ENCODE data around the gene ZNF132. TPM values are rescaled to one million over a fixed set of nuclear protein-coding genes. Genes with fewer than 3 reads are reported as not detected.
"Not testable (repeated sequence)": the region's sequence is repeated elsewhere in the genome, so short reads cannot be mapped to it uniquely, and the experiment has no call there.

The ZNF132 gene
- total RNA-seq, 4 donors from 2014 or later = 1.8 to 2.7 (median 2.4) TPM

DNA sequence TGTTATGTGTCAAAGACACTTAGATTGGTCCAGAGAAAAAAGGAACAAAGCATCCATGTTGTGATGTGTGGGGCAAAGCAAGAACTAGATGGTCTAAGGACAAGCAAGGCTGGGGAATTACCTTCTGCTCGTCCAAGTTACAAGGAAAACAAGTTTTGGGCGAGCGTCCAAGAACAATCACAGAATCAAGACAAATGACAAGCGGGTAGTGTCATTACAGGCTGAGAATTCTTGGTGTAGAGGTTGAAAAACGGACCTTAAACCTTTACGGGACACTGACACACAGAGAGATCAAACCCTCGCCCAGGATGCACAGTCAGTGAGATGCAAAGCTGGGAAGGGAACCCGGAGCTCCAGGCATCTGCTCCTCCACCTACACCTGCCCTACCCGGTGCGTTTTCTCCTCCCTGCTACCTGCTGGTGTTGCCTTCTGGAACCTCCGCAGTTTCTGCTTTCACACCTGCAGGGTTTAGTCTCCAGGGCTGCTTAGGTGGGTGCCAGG lies 11.0 kb upstream of the ZNF132 start:
- Histone ChIP-seq H3K27ac (peak overlapping the region in 2 of 4 donors; percentile 73 to 80), H3K36me3 (peaks cover 0 to 10% of the 10 kb centered on the region in 2 donors), H3K4me1 (peaks cover 7 to 10% of the 10 kb centered on the region in 2 donors), H3K27me3 (peaks cover 0 to 11% (median 3%) of the 10 kb centered on the region in 3 donors), H3K9me3 (no peaks in the 10 kb centered on the region), H3K4me3 (peak overlapping the region; percentile 83 to 96 (median 88))
- in situ Hi-C loops (cut with MboI; ENCODE audit: low sequenced_read_pairs in 4 of 4) (no loop called here), intact Hi-C loops (cut with DNase I; ENCODE audit: low total_unique reads) (loop anchor here (1.0 kb wide), 3 partner anchors 11 to 125 kb away; partner anchors contain the start of genes ZNF132 and ZSCAN22)
- DNase-seq = no peak
- ATAC-seq = no peak
- no peak for TF ChIP-seq POLR2A (IDR thresholded peaks at IDR 0.05)
- TF ChIP-seq, protein P1, sequence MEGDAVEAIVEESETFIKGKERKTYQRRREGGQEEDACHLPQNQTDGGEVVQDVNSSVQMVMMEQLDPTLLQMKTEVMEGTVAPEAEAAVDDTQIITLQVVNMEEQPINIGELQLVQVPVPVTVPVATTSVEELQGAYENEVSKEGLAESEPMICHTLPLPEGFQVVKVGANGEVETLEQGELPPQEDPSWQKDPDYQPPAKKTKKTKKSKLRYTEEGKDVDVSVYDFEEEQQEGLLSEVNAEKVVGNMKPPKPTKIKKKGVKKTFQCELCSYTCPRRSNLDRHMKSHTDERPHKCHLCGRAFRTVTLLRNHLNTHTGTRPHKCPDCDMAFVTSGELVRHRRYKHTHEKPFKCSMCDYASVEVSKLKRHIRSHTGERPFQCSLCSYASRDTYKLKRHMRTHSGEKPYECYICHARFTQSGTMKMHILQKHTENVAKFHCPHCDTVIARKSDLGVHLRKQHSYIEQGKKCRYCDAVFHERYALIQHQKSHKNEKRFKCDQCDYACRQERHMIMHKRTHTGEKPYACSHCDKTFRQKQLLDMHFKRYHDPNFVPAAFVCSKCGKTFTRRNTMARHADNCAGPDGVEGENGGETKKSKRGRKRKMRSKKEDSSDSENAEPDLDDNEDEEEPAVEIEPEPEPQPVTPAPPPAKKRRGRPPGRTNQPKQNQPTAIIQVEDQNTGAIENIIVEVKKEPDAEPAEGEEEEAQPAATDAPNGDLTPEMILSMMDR (IDR thresholded peaks at IDR 0.05 in 4 of 5, conservative IDR thresholded peaks at IDR 0.05 in 1 of 5) = no peak

DNA sequence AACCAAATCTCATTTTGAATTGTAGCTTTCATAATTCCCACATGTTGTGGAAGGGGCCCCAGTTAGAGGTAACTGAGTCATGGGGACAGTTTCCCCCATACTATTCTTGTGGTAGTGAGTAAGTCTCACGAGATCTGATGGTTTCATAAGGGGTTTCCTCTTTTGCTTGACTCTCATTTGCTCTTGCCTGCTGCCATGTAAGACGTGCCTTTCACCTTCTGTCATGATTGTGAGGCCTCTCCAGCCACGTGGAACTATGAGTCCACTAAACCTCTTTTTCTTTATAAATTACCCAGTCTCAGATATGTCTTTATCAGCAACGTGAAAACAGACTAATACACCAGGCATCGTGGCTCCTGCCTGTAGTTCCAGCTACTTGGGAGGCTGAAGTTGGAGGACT lies 10.0 kb upstream of the ZNF132 start:
- intact Hi-C loops (cut with DNase I; ENCODE audit: low total_unique reads) = not testable (repeated sequence)

DNA sequence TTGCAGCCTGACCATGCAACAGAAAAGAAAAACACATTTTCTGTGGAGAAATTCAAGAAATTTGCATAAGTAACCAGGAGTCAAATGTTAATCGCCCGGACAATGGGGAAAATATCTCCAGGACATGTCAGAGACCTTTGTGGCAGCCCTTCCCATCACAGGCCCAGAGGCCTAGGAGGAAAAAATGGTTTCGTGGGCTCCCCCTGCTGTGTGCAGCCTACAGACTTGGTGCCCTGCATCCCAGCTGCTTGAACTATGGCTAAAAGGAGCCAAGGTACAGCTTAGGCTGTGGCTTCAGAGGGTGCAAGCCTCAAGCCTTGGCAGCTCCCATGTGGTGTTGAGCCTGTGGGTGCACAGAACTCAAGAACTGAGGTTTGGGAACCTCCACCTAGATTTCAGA lies 8.9 kb upstream of the ZNF132 start:
- H3K27ac ChIP-seq; intact Hi-C loops (cut with DNase I; ENCODE audit: low total_unique reads); ATAC-seq; H3K9me3 ChIP-seq; H3K36me3 ChIP-seq; in situ Hi-C loops (cut with MboI; ENCODE audit: low sequenced_read_pairs in 4 of 4); H3K4me3 ChIP-seq; DNase-seq: not testable (repeated sequence)
- Histone ChIP-seq H3K4me1 (peaks cover 7 to 10% of the 10 kb centered on the region in 2 donors), H3K27me3 (peaks cover 0 to 11% (median 3%) of the 10 kb centered on the region in 3 donors)

More for the DNA sequence above, 10.0 kb upstream of the ZNF132 start:
- H3K9me3 ChIP-seq; H3K36me3 ChIP-seq; H3K4me3 ChIP-seq; H3K27ac ChIP-seq; in situ Hi-C loops (cut with MboI; ENCODE audit: low sequenced_read_pairs in 4 of 4); DNase-seq; ATAC-seq: not testable (repeated sequence)
- Histone ChIP-seq H3K27me3 (peaks cover 0 to 11% (median 3%) of the 10 kb centered on the region in 3 donors), H3K4me1 (peaks cover 7 to 10% of the 10 kb centered on the region in 2 donors)

- DNase-seq; H3K4me3 ChIP-seq; H3K9me3 ChIP-seq; intact Hi-C loops (cut with DNase I; ENCODE audit: low total_unique reads); H3K27me3 ChIP-seq; H3K36me3 ChIP-seq; H3K27ac ChIP-seq; ATAC-seq; in situ Hi-C loops (cut with MboI; ENCODE audit: low sequenced_read_pairs in 4 of 4): not testable (repeated sequence)
- H3K4me1 ChIP-seq = peaks cover 16 to 17% of the 10 kb centered on the region in 2 donors
These were observed 3.0 kb upstream of the ZNF132 start for GRCh38 chr19:58442986-58443385.

DNA sequence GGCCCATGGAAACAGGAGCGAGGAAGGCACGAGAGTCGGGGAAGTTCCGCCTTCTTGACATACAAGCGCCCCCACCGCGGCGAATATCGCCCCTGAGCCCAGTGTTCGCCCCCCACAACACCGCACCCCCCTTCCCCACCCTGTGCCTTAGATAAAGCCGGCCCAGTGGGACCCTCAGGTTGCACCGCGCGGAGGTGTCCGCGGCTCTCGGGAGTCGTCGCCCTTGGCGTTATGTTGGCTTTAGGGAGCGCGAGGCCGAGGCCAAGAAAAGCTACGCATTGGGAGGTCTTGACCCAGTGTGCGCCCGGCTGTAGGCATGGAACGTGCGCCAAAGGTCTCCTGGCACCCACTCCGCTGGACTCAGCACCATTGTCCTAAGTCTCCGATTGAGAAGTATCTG lies 603 bp upstream of the ZNF132 start:
- intact Hi-C loops (cut with DNase I; ENCODE audit: low total_unique reads) = loop anchor here (1.0 to 2.0 kb wide), 7 partner anchors 11 to 826 kb away; partner anchors contain the start of genes RPS5, ZNF134, ZNF274 and ZNF324B
- Histone ChIP-seq H3K27me3 (no peaks in the 10 kb centered on the region), H3K9me3 (peaks cover 0 to 15% (median 9%) of the 10 kb centered on the region in 3 donors), H3K4me1 (peaks cover 16 to 17% of the 10 kb centered on the region in 2 donors), H3K4me3 (peak overlapping the region; percentile 78 to 95 (median 82)), H3K27ac (peak overlapping the region; percentile 70 to 87 (median 78)), H3K36me3 (peaks cover 1 to 28% of the 10 kb centered on the region in 2 donors)
- in situ Hi-C loops (cut with MboI; ENCODE audit: low sequenced_read_pairs in 4 of 4) = no loop called here
- TF ChIP-seq, protein P1 (IDR thresholded peaks at IDR 0.05 in 4 of 5, conservative IDR thresholded peaks at IDR 0.05 in 1 of 5) = no peak
- TF ChIP-seq POLR2A (IDR thresholded peaks at IDR 0.05) = no peak
- DNase-seq (no peak), ATAC-seq (no peak)

DNA sequence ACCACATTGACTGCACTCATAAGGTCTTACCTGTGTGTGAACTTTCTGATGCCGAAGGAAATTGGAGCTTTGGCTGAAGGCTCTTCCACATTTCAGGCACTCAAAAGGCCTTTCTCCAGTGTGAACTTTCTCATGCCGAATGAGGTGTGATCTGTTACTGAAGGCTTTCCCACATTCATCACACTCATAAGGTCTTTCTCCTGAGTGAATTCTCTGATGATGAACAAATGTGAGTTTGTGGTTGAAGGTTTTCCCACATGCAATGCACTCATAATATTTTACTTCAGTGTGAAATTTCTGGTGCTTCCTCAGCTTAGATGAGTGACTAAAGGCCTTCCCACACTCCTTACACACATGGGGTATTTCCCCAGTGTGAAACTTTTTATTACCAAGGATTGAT lies 5.7 kb downstream of the ZNF132 start:
- no peak overlapping the region for H3K27ac ChIP-seq
- intact Hi-C loops (cut with DNase I; ENCODE audit: low total_unique reads) (no loop called here), in situ Hi-C loops (cut with MboI; ENCODE audit: low sequenced_read_pairs in 4 of 4) (no loop called here)
- DNase-seq = no peak
- H3K36me3 ChIP-seq = peaks cover 23 to 85% of the 10 kb centered on the region in 2 donors
- peaks cover 2 to 6% of the 10 kb centered on the region in 2 donors for H3K4me1 ChIP-seq
- no peak for ATAC-seq
- no peak for TF ChIP-seq POLR2A (IDR thresholded peaks at IDR 0.05)
- TF ChIP-seq, protein P1 (IDR thresholded peaks at IDR 0.05 in 4 of 5, conservative IDR thresholded peaks at IDR 0.05 in 1 of 5) = no peak
- peak overlapping the region in 1 of 4 donors; percentile 22 for H3K4me3 ChIP-seq
- H3K27me3 ChIP-seq = no peaks in the 10 kb centered on the region
- peaks cover 14 to 78% (median 64%) of the 10 kb centered on the region in 3 donors for H3K9me3 ChIP-seq
